ENCODE measurements around the gene OAS2.

GRCh38 chr12:113007166-113007565 is 28.8 kb downstream of the OAS2 start:
- TF ChIP-seq CTCF (conservative IDR thresholded peaks at IDR 0.05 in 1 of 2, IDR thresholded peaks at IDR 0.05 in 1 of 2; ENCODE audit: low read depth in 1 of 2, low read length in 2 of 2) (no peak), EZH2 (IDR thresholded peaks at IDR 0.05; ENCODE audit: low read length, missing control alignments) (no peak)

Data from fibroblast of lung (primary cell).